Measurements from ENCODE around the gene SPNS3.

DNA sequence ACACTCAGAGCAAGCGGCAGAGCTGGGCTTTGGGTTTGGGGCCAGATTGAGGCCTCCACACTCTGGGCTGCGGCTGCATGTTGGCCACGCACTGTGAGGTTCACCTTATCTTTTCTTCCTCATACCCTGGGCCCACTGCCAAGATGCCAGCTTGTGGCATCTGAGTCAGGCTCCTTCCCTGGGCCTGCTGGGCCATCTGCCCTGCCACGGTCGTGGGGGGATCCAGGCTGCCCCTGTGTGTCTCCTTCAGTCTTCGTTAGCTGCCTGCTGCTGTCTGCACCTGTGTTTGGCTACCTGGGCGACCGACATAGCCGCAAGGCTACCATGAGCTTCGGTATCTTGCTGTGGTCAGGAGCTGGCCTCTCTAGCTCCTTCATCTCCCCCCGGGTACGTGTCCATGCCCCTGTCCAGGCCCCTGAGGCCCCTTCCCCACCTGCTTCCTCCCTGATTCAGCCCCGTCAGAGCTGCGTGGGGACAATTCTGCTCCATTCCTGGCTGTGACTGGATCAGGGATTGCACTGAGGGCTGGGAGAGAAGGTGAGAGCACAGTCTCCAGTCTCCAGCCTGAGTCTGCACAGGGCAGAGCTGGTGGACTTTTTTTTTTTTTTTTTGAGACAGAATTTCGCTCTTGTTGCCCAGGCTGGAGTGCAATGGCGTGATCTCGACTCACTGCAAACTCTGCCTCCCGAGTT, 11.2 kb downstream of the SPNS3 start:
- TF ChIP-seq, protein P1, sequence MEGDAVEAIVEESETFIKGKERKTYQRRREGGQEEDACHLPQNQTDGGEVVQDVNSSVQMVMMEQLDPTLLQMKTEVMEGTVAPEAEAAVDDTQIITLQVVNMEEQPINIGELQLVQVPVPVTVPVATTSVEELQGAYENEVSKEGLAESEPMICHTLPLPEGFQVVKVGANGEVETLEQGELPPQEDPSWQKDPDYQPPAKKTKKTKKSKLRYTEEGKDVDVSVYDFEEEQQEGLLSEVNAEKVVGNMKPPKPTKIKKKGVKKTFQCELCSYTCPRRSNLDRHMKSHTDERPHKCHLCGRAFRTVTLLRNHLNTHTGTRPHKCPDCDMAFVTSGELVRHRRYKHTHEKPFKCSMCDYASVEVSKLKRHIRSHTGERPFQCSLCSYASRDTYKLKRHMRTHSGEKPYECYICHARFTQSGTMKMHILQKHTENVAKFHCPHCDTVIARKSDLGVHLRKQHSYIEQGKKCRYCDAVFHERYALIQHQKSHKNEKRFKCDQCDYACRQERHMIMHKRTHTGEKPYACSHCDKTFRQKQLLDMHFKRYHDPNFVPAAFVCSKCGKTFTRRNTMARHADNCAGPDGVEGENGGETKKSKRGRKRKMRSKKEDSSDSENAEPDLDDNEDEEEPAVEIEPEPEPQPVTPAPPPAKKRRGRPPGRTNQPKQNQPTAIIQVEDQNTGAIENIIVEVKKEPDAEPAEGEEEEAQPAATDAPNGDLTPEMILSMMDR (conservative IDR thresholded peaks at IDR 0.05; ENCODE audit: low read depth, low read length): no peak
- no peak for TF ChIP-seq RFX5 (IDR thresholded peaks at IDR 0.05; ENCODE audit: low read depth, low read length)
- TF ChIP-seq, protein P2, sequence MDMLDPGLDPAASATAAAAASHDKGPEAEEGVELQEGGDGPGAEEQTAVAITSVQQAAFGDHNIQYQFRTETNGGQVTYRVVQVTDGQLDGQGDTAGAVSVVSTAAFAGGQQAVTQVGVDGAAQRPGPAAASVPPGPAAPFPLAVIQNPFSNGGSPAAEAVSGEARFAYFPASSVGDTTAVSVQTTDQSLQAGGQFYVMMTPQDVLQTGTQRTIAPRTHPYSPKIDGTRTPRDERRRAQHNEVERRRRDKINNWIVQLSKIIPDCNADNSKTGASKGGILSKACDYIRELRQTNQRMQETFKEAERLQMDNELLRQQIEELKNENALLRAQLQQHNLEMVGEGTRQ (IDR thresholded peaks at IDR 0.05; ENCODE audit: low read depth, low read length): no peak
- TF ChIP-seq POLR2A (IDR thresholded peaks at IDR 0.05; ENCODE audit: low read depth, low read length): no peak
- no peak for TF ChIP-seq RAD21 (IDR thresholded peaks at IDR 0.05; ENCODE audit: low read length)
- TF ChIP-seq MXI1 (IDR thresholded peaks at IDR 0.05; ENCODE audit: borderline replicate concordance, low read depth, low read length): no peak
- no peak for TF ChIP-seq CHD1 (IDR thresholded peaks at IDR 0.05; ENCODE audit: low read depth, low read length)
- TF ChIP-seq RCOR1 (IDR thresholded peaks at IDR 0.05; ENCODE audit: insufficient replicate concordance, low read length): no peak
- no peak for TF ChIP-seq FOS (IDR thresholded peaks at IDR 0.05; ENCODE audit: low read depth, low read length)
- no peak for TF ChIP-seq CEBPB (IDR thresholded peaks at IDR 0.05; ENCODE audit: low read depth, low read length)
- no peak for TF ChIP-seq SMC3 (IDR thresholded peaks at IDR 0.05; ENCODE audit: low read depth, low read length)
- no peak for TF ChIP-seq BHLHE40 (IDR thresholded peaks at IDR 0.05; ENCODE audit: low read depth, low read length)
- no peak for TF ChIP-seq MAFK (IDR thresholded peaks at IDR 0.05; ENCODE audit: low read depth, low read length)

Data from IMR-90 (cell line).